ENCODE measurements around the gene MANSC1. TPM values are rescaled to one million over a fixed set of nuclear protein-coding genes. Genes with fewer than 3 reads are reported as not detected.
"Not testable (repeated sequence)": the region's sequence is repeated elsewhere in the genome, so short reads cannot be mapped to it uniquely, and the experiment has no call there.

MANSC1 gene
- total RNA-seq, 2 donors from 2014 or later = 0.50 to 1.1 TPM

GRCh38 chr12:12356467-12356895 lies 6.4 kb upstream of the MANSC1 start:
- Mint-ChIP-seq H3K27me3 (no peaks in the 10 kb centered on the region), H3K4me1 (ENCODE audit: low read depth in 2 of 2) (peaks cover 20 to 35% of the 10 kb centered on the region in 2 donors), H3K36me3 (peaks cover 3% of the 10 kb centered on the region), H3K9me3 (no peaks in the 10 kb centered on the region), H3K27ac (peak overlapping the region; percentile 91 to 93), H3K4me3 (peak overlapping the region; percentile 99)
- no peak for DNase-seq (ENCODE audit: low spot score)
- ATAC-seq = no peak

- ATAC-seq (no peak), DNase-seq (ENCODE audit: low spot score) (no peak)
- H3K36me3 Mint-ChIP-seq = no peaks in the 10 kb centered on the region
- no peak overlapping the region for H3K4me3 Mint-ChIP-seq
- H3K27ac Mint-ChIP-seq = peak overlapping the region in 1 of 2 donors; percentile 91
- no peaks in the 10 kb centered on the region for H3K9me3 Mint-ChIP-seq
- H3K27me3 Mint-ChIP-seq = peaks cover 0 to 4% of the 10 kb centered on the region in 2 donors
- peaks cover 25 to 46% of the 10 kb centered on the region in 2 donors for H3K4me1 Mint-ChIP-seq (ENCODE audit: low read depth in 2 of 2)
Observed at GRCh38 chr12:12353807-12354206, 3.8 kb upstream of the MANSC1 start.

DNA sequence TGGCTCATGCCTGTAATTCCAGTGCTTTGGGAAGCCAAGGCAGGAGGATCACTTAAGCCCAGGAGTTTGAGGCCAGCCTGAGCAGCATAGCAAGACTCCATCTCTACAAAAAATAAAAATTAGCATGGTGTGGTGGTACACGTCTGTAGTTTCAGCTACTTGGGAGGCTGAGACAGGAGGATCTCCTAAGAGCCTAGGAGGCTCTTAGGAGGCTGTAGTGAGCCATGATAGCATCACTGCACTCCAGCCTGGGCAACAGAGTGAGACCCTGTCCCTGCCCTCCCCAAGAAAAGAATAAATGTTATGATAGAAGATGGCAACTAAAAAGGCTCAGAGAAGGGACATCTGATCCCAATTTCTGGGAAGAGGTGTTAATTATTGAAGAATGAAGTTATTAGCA lies 3.2 kb upstream of the MANSC1 start:
- ATAC-seq (no peak), DNase-seq (ENCODE audit: low spot score) (no peak)
- peaks cover 0 to 4% of the 10 kb centered on the region in 2 donors for H3K27me3 Mint-ChIP-seq
- H3K9me3 Mint-ChIP-seq = no peaks in the 10 kb centered on the region
- H3K4me1 Mint-ChIP-seq (ENCODE audit: low read depth in 2 of 2) = peaks cover 24 to 40% of the 10 kb centered on the region in 2 donors
- peak overlapping the region in 1 of 2 donors; percentile 91 for H3K27ac Mint-ChIP-seq
- no peaks in the 10 kb centered on the region for H3K36me3 Mint-ChIP-seq
- no peak overlapping the region for H3K4me3 Mint-ChIP-seq

DNA sequence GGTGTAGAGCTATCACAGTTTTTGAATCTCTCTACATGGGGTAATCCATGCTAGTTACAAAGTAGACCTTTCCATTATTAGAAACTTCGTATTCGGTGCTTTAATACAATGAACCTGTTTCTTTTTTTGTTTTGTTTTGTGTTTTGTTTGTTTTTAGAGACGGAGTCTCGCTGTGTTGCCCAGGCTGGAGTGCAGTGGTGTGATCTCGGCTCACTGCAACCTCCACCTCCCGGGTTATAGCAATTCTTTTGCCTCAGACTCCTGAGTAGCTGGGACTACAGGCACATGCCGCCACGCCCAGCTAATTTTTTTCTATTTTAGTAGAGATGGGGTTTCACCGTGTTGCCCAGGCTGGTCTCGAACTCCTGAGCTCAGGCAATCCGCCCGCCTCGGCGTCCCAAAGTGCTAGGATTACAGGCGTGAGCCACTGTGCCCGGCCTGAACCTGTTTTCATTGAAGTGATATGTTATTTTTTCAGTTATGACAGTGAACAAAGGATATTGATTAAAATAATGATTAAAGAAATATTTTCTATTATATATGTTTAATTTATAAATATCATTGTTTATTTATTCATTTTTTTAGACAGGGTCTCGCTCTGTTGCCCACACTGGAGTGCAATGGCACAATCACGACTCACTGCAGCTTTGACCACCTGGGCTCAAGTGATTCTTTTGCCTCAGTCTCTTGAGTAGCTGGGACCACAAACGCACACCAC lies 1.6 kb upstream of the MANSC1 start:
- H3K4me3 Mint-ChIP-seq; ATAC-seq; H3K9me3 Mint-ChIP-seq; DNase-seq (ENCODE audit: low spot score); H3K27ac Mint-ChIP-seq; H3K27me3 Mint-ChIP-seq; H3K36me3 Mint-ChIP-seq: not testable (repeated sequence)
- H3K4me1 Mint-ChIP-seq (ENCODE audit: low read depth in 2 of 2) = peaks cover 13 to 28% of the 10 kb centered on the region in 2 donors

GRCh38 chr12:12350868-12351463 lies 924 bp upstream of the MANSC1 start:
- H3K27ac Mint-ChIP-seq = no peak overlapping the region
- no peak for ATAC-seq

DNA sequence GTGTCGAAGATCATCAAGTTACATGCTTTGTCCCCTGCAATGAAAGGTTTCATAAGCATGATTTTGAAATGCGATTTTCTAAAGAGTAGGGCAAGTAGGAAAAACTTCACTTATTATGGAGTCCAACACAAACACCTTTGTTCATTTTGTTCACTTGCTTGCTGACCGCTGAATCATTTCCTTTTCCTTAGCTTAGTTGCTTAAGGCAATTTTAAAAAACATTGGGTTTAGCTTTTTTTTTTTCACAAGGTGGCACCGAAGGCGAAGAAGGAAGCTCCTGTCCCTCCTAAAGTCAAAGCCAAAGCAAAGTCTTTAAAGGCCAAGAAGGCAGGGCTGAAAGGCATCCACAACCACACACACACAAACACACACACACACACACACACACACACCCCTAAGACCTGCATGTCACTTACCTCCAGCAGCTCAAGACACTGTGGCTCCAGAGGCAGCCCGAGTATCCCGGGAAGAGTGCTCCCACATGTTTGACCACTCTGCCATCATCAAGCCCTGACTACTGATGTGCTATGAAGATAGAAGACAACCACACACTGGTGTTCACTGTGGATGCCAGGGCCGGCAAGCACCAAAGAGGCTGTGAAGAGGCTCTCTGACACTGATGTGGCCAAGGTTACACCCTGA lies 11.4 kb downstream of the MANSC1 start:
- Mint-ChIP-seq H3K27me3 (peaks cover 6 to 12% of the 10 kb centered on the region in 2 donors), H3K36me3 (no peaks in the 10 kb centered on the region), H3K27ac (peak overlapping the region in 1 of 2 donors; percentile 20), H3K9me3 (no peaks in the 10 kb centered on the region), H3K4me3 (peak overlapping the region; percentile 6), H3K4me1 (ENCODE audit: low read depth in 2 of 2) (peaks cover 16 to 27% of the 10 kb centered on the region in 2 donors)
- no peak for DNase-seq (ENCODE audit: low spot score)
- ATAC-seq = no peak

More at GRCh38 chr12:12350868-12351463, 924 bp upstream of the MANSC1 start:
- H3K9me3 Mint-ChIP-seq = no peaks in the 10 kb centered on the region
- no peaks in the 10 kb centered on the region for H3K36me3 Mint-ChIP-seq
- H3K27me3 Mint-ChIP-seq = peaks cover 0 to 4% of the 10 kb centered on the region in 2 donors
- DNase-seq (ENCODE audit: low spot score) = no peak
- peaks cover 9 to 22% of the 10 kb centered on the region in 2 donors for H3K4me1 Mint-ChIP-seq (ENCODE audit: low read depth in 2 of 2)
- H3K4me3 Mint-ChIP-seq = peak overlapping the region; percentile 50

DNA sequence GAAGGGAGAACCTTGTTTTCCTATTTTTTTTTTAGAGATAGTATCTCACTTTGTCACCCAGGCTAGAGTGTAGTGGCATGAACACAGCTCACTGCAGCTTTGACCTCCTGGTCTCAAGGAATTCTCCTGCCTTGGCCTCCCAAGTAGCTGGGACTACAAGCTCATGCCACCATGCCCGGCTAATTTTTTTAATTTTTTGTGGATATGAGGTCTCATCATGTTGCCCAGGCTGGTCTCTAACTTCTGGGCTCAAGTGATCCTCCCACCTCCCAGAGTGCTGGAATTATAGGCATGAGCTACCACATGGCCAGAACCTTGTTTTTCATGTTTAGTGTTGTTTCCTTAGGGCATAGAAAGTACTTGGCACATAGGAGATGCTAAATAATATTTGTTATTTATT lies 13.5 kb downstream of the MANSC1 start:
- Mint-ChIP-seq H3K27ac (no peak overlapping the region), H3K27me3 (peaks cover 6 to 15% of the 10 kb centered on the region in 2 donors), H3K9me3 (no peaks in the 10 kb centered on the region), H3K4me1 (ENCODE audit: low read depth in 2 of 2) (peaks cover 16 to 27% of the 10 kb centered on the region in 2 donors), H3K36me3 (no peaks in the 10 kb centered on the region), H3K4me3 (no peak overlapping the region)
- DNase-seq (ENCODE audit: low spot score) = no peak
- no peak for ATAC-seq

- no peak for DNase-seq (ENCODE audit: low spot score)
- no peaks in the 10 kb centered on the region for H3K9me3 Mint-ChIP-seq
- no peak overlapping the region for H3K27ac Mint-ChIP-seq
- no peaks in the 10 kb centered on the region for H3K36me3 Mint-ChIP-seq
- peaks cover 7 to 20% of the 10 kb centered on the region in 2 donors for H3K27me3 Mint-ChIP-seq
- no peak overlapping the region for H3K4me3 Mint-ChIP-seq
- H3K4me1 Mint-ChIP-seq (ENCODE audit: low read depth in 2 of 2) = peaks cover 16 to 27% of the 10 kb centered on the region in 2 donors
- ATAC-seq = no peak
Observed at GRCh38 chr12:12336049-12336411, 14.0 kb downstream of the MANSC1 start.

GRCh38 chr12:12334367-12335040 lies 15.5 kb downstream of the MANSC1 start:
- Mint-ChIP-seq H3K4me3 (no peak overlapping the region), H3K36me3 (no peaks in the 10 kb centered on the region), H3K27ac (no peak overlapping the region)

DNA sequence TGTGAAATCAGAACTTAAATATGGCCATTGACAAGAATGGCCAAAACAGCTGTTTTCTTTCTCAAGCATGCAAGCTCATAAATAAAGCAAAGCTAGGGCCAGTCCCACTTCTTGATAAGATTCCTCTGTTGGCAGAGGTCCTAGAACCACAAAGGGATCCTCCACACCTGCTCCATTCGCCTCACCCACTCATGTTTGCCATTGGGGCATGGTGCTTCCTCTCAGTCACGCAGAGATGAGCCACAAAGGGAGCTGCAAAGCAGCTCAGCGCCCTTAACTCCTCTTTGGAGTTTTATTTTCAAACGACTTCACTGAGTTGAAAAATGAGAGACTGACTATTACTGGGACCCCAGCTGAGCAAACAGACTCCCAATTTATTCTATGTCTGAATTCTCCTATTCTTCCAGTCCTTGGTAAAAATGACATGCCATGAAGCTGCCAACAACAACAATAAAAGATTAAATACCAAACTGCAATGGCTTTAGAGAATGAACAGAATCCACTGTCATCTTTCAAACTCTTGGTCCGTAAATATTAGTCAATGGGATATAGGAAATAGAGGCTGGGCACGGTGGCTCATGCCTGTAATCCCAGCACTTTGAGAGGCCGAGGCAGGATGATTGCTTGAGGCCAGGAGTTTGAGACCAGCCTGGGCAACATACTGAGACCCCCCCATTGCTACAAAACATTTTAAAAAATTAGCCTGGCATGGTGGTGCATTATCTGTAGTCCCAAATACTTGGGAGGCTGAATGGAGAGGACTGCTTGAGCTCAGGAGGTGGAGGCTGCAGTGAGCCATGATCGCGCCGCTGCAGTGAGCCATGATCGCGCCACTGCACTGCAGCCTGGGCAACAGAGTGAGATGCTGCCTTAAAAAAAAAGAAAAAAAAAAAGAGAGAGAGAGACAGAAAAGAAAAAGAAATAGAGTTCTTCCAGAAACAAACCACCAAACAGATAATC lies 16.4 kb downstream of the MANSC1 start:
- Mint-ChIP-seq H3K4me3 (no peak overlapping the region), H3K4me1 (ENCODE audit: low read depth in 2 of 2) (peaks cover 15 to 24% of the 10 kb centered on the region in 2 donors), H3K9me3 (no peaks in the 10 kb centered on the region), H3K27ac (no peak overlapping the region), H3K36me3 (no peaks in the 10 kb centered on the region), H3K27me3 (peaks cover 17 to 26% of the 10 kb centered on the region in 2 donors)
- no peak for ATAC-seq
- DNase-seq (ENCODE audit: low spot score) = no peak

More at GRCh38 chr12:12334367-12335040, 15.5 kb downstream of the MANSC1 start:
- Mint-ChIP-seq H3K4me1 (ENCODE audit: low read depth in 2 of 2) (peaks cover 18 to 27% of the 10 kb centered on the region in 2 donors), H3K9me3 (no peaks in the 10 kb centered on the region), H3K27me3 (peaks cover 17 to 29% of the 10 kb centered on the region in 2 donors)
- ATAC-seq = peak; percentile 75 to 82
- DNase-seq (ENCODE audit: low spot score) = peak; percentile 64

- no peak overlapping the region for H3K27ac Mint-ChIP-seq
- no peaks in the 10 kb centered on the region for H3K9me3 Mint-ChIP-seq
- peaks cover 17 to 26% of the 10 kb centered on the region in 2 donors for H3K27me3 Mint-ChIP-seq
- no peaks in the 10 kb centered on the region for H3K36me3 Mint-ChIP-seq
- ATAC-seq (no peak), DNase-seq (ENCODE audit: low spot score) (no peak)
- no peak overlapping the region for H3K4me3 Mint-ChIP-seq
- peaks cover 17 to 27% of the 10 kb centered on the region in 2 donors for H3K4me1 Mint-ChIP-seq (ENCODE audit: low read depth in 2 of 2)
Observed at GRCh38 chr12:12331896-12332295, 18.1 kb downstream of the MANSC1 start.

DNA sequence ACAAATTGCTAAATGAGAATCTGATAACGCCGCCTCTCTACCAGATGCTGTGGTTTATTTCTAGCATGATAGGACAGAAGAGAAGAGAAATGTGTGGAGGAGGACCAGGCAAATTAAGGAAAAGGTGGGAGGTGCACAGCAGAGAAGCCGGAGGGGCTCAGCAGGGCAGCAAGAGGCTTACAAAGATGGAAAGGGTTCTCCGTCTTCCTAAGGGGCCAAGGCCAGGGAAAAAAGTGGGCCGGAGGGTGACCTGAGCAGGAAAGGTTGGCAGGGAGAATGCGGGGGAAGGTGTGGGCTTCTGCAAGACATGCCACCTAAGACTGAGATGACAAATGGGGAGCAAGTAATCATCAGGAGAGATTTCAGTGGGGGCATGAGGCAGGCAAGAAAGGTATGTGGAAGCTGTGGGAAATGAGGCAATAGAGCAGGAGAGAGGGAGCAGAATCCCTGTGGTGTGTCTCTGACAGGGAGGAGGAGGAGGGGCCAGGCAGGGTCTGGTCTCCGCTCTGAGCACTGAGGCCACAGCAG lies 18.7 kb downstream of the MANSC1 start:
- H3K4me3 Mint-ChIP-seq = no peak overlapping the region
- peaks cover 17 to 27% of the 10 kb centered on the region in 2 donors for H3K4me1 Mint-ChIP-seq (ENCODE audit: low read depth in 2 of 2)
- H3K9me3 Mint-ChIP-seq = no peaks in the 10 kb centered on the region
- DNase-seq (ENCODE audit: low spot score) = no peak
- peaks cover 16 to 26% of the 10 kb centered on the region in 2 donors for H3K27me3 Mint-ChIP-seq
- H3K36me3 Mint-ChIP-seq = no peaks in the 10 kb centered on the region
- no peak for ATAC-seq
- H3K27ac Mint-ChIP-seq = no peak overlapping the region
